OCI-LY3 (cell line): ENCODE results near the gene SLC32A1.

Experiments
- CTCF ChIP-seq: fragments of 200-600, 300-600 bp; sonication (generic); IDR thresholded peaks from 2 replicates; pipeline ENCODE4 v1.5.1; 2014; ENCODE audit warnings: antibody characterized with exemption, low read length, low read depth
- EZH2phosphoT487 ChIP-seq: fragments of 200-600 bp; shearing (Covaris generic); IDR thresholded peaks from 2 replicates; pipeline ENCODE4 v1.6.1; 2018; ENCODE audit warnings: antibody characterized with exemption, mixed run types, low read depth

- TF ChIP-seq CTCF (no peak), EZH2phosphoT487 (no peak)
These were observed 10.9 kb downstream of the SLC32A1 start for GRCh38 chr20:38735172-38735571.
